Activated T-helper 1 cell treated with Interleukin-2 at 50 U/mL for 16 hours (primary cell): ENCODE measurements around the gene MND1.
A peak's percentile ranks its signal among the peaks of the same experiment; 100 is the strongest.
"Not testable (repeated sequence)": the region's sequence is repeated elsewhere in the genome, so short reads cannot be mapped to it uniquely, and the experiment has no call there.

ENCODE experiments used
- DNase-seq: peaks from one replicate; pipeline ENCODE4 v3.0.0-alpha.2; 2020; ENCODE audit warnings: low read depth

MND1 gene

GRCh38 chr4:153403726-153404125 lies 59.2 kb downstream of the MND1 start:
- DNase-seq, result no peak

GRCh38 chr4:153407906-153408305 lies 63.4 kb downstream of the MND1 start:
- no peak for DNase-seq

GRCh38 chr4:153408932-153409331 lies 64.4 kb downstream of the MND1 start:
- DNase-seq, result no peak

- no peak for DNase-seq
These were observed 64.9 kb downstream of the MND1 start for GRCh38 chr4:153409412-153409811.

GRCh38 chr4:153409924-153410501 lies 65.5 kb downstream of the MND1 start:
- DNase-seq, result no peak

GRCh38 chr4:153413842-153414241 lies 69.4 kb downstream of the MND1 start:
- DNase-seq, result no peak

GRCh38 chr4:153416456-153416855 lies 72.0 kb downstream of the MND1 start:
- DNase-seq, result not testable (repeated sequence)

GRCh38 chr4:153418121-153418520 lies 73.6 kb downstream of the MND1 start:
- DNase-seq, result no peak

- no peak for DNase-seq
These were observed 74.1 kb downstream of the MND1 start for GRCh38 chr4:153418558-153418957.

GRCh38 chr4:153419029-153419428 lies 74.5 kb downstream of the MND1 start:
- no peak for DNase-seq

- no peak for DNase-seq
These were observed 75.3 kb downstream of the MND1 start for GRCh38 chr4:153419673-153420278.

- no peak for DNase-seq
These were observed 75.9 kb downstream of the MND1 start for GRCh38 chr4:153420361-153420760.

- no peak for DNase-seq
These were observed 77.5 kb downstream of the MND1 start for GRCh38 chr4:153421941-153422340.

- DNase-seq, result no peak
These were observed 81.9 kb downstream of the MND1 start for GRCh38 chr4:153426207-153426885.

- DNase-seq, result no peak
These were observed 83.0 kb downstream of the MND1 start for GRCh38 chr4:153427363-153428071.

- DNase-seq, result no peak
These were observed 84.5 kb downstream of the MND1 start for GRCh38 chr4:153428941-153429475.

- peak; percentile 30 for DNase-seq
These were observed 88.7 kb downstream of the MND1 start for GRCh38 chr4:153432965-153433753.

- DNase-seq, result no peak
These were observed 89.2 kb downstream of the MND1 start for GRCh38 chr4:153433754-153434105.

GRCh38 chr4:153434190-153434589 lies 89.7 kb downstream of the MND1 start:
- no peak for DNase-seq

- DNase-seq, result no peak
These were observed 94.6 kb downstream of the MND1 start for GRCh38 chr4:153438916-153439756.

- no peak for DNase-seq
These were observed 95.3 kb downstream of the MND1 start for GRCh38 chr4:153439831-153440230.
